Stimulated activated effector memory CD8-positive, alpha-beta T cell treated with anti-CD3 and anti-CD28 coated beads, Interleukin-12 subunit alpha, Interleukin-12 subunit beta, amount 100 ng/mL, for 72 hours (primary cell): ENCODE results near the gene MACO1.
"Not testable (repeated sequence)": the region's sequence is repeated elsewhere in the genome, so short reads cannot be mapped to it uniquely, and the experiment has no call there.

Experiments used
- ATAC-seq: fragments of 150-1000 bp; cut with Tn5 transposase; 2 replicates; pipeline ENCODE4 v1.10.0; 2021
- DNase-seq, 2 donors: peaks; one replicate each; pipeline ENCODE4 v3.0.0; 2021 to 2022; ENCODE audit warnings: low spot score in 2 of 2
- H3K27ac Mint-ChIP-seq: one replicate; pipeline ENCODE4 v1.8.0; 2022; ENCODE audit warnings: mild to moderate bottlenecking, mixed read lengths
- H3K36me3 Mint-ChIP-seq: one replicate; pipeline ENCODE4 v1.8.0; 2022; ENCODE audit warnings: mild to moderate bottlenecking, mixed read lengths
- H3K4me1 Mint-ChIP-seq: one replicate; pipeline ENCODE4 v1.8.0; 2022; ENCODE audit warnings: mixed read lengths
- H3K4me3 Mint-ChIP-seq: one replicate; pipeline ENCODE4 v1.8.0; 2022; ENCODE audit warnings: mild to moderate bottlenecking, mixed read lengths
- H3K9me3 Mint-ChIP-seq: one replicate; pipeline ENCODE4 v1.8.0; 2022; ENCODE audit warnings: mixed read lengths

Gene MACO1

GRCh38 chr1:25485536-25486411, 55.1 kb downstream of the MACO1 start:
- no peak overlapping the region for H3K4me3 Mint-ChIP-seq
- ATAC-seq: no peak
- peak overlapping the region; percentile 65 for H3K27ac Mint-ChIP-seq
- H3K9me3 Mint-ChIP-seq: no peaks in the 10 kb centered on the region
- no peaks in the 10 kb centered on the region for H3K4me1 Mint-ChIP-seq
- no peak for DNase-seq
- peaks cover 68% of the 10 kb centered on the region for H3K36me3 Mint-ChIP-seq

DNA sequence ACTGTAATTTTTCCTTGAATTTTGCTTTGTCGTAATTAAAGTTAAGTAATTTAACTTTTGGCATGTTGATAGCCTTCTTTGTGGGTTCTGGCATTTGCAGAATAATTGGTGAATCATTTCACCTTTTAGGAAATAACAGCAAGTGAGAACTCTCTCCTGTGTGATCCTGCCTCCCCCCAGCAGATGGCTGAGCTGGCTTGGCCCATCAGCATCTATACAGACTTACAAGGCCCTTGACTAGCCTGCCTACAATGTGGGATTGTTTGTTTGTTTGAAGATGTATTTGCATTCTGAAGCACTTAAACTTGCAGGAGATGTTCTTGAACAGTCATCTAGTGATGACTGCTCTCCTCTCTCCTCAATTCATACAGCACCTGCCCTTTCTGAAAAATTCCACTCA, 55.9 kb downstream of the MACO1 start:
- Mint-ChIP-seq H3K4me3 (no peak overlapping the region), H3K36me3 (peaks cover 76% of the 10 kb centered on the region), H3K4me1 (peaks cover under 1% of the 10 kb centered on the region), H3K27ac (no peak overlapping the region), H3K9me3 (no peaks in the 10 kb centered on the region)
- DNase-seq: peak in 1 of 2 donors; percentile 10
- ATAC-seq: no peak

DNA sequence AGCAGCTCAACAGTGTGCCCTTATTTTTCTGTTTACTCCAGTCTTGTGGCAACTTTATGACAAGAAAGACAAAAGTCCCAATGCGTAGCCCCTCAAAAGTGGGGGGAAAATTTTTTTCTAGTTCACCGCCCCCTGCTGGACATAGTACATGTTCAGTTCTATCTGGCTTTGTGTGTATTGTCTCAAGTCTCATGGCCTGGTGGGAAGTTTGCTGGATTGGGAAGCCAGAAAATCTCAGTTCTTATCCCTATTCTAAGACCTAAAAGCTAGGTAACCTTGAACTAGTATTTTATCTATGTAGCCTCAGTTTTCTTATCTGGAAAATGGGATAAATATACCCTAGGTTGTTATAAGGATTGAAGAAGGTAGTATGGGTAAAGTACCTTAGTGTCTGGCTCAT, 56.9 kb downstream of the MACO1 start:
- Mint-ChIP-seq H3K9me3 (no peaks in the 10 kb centered on the region), H3K4me3 (no peak overlapping the region), H3K36me3 (peaks cover 86% of the 10 kb centered on the region), H3K27ac (no peak overlapping the region), H3K4me1 (peaks cover 7% of the 10 kb centered on the region)
- DNase-seq (no peak), ATAC-seq (no peak)

DNA sequence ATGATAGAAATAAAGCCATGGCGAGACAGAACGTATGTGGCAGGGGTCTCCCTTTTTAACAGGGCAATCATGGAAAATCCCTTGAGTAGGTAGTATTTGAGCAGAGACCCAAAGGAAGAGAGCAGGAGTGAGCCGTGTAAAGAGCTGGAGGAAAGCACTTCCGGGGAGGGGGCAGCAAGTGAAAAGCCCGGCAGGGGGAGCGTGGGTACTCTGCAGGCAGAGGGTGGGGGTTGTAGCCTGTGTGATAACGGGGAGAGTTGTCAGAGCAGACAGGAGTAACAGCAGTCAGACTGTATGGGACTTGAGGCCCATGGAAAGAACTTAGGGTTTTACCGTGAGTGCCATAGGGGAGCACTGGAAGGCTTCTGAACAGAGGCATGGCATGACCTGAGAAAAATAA, 61.6 kb downstream of the MACO1 start:
- Mint-ChIP-seq H3K27ac (no peak overlapping the region), H3K4me3 (no peak overlapping the region), H3K9me3 (no peaks in the 10 kb centered on the region), H3K4me1 (peaks cover 7% of the 10 kb centered on the region), H3K36me3 (peaks cover 93% of the 10 kb centered on the region)
- DNase-seq (peak in 1 of 2 donors; percentile 25), ATAC-seq (no peak)

DNA sequence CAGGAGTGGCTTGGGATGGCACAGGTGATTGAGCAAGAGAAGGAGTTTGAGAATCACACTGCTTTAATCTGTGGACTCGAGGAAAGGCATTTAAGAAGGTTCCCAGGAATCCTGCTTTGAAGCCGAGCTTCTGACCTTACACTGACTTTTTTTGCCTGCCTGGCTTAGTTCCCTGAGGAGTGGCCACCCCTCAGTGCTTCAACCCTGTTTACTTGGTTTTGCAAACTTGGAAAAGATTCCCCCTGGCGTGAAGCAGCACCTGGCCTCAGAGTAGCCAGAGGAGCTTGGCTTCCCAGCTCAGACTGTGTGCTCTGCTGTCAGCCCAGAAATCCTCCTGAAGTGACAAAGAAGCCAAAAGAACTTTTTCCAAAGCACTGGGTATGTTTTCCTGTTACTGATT, 64.3 kb downstream of the MACO1 start:
- H3K36me3 Mint-ChIP-seq: peaks cover 99% of the 10 kb centered on the region
- H3K27ac Mint-ChIP-seq: peak overlapping the region; percentile 32
- H3K9me3 Mint-ChIP-seq: no peaks in the 10 kb centered on the region

DNA sequence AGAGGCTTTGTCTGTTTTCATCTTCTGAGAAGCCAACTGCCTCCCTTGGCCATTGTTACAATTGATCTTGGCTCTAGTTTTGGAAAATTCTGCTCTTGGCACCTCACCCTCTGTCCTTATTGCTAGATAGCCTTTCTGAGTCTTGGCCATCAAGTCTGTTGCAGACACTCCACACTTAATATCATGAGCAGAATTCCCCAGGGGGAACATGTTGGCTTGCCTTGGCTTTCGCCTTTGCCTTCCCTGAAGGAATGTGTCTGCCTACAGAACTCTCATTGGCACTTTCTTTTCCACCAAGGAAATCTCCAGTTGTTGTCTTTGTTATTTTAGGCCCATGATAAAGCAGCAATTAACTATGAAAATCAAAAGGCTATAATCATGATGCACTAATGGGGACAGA, 70.0 kb downstream of the MACO1 start:
- no peak for DNase-seq
- Mint-ChIP-seq H3K27ac (no peak overlapping the region), H3K4me1 (peaks cover 1% of the 10 kb centered on the region), H3K4me3 (no peak overlapping the region), H3K9me3 (no peaks in the 10 kb centered on the region), H3K36me3 (peaks cover 46% of the 10 kb centered on the region)
- ATAC-seq: no peak

More for the DNA sequence above, 64.3 kb downstream of the MACO1 start:
- Mint-ChIP-seq H3K4me1 (peaks cover 7% of the 10 kb centered on the region), H3K4me3 (no peak overlapping the region)
- DNase-seq: peak in 1 of 2 donors; percentile 35
- ATAC-seq: no peak

DNA sequence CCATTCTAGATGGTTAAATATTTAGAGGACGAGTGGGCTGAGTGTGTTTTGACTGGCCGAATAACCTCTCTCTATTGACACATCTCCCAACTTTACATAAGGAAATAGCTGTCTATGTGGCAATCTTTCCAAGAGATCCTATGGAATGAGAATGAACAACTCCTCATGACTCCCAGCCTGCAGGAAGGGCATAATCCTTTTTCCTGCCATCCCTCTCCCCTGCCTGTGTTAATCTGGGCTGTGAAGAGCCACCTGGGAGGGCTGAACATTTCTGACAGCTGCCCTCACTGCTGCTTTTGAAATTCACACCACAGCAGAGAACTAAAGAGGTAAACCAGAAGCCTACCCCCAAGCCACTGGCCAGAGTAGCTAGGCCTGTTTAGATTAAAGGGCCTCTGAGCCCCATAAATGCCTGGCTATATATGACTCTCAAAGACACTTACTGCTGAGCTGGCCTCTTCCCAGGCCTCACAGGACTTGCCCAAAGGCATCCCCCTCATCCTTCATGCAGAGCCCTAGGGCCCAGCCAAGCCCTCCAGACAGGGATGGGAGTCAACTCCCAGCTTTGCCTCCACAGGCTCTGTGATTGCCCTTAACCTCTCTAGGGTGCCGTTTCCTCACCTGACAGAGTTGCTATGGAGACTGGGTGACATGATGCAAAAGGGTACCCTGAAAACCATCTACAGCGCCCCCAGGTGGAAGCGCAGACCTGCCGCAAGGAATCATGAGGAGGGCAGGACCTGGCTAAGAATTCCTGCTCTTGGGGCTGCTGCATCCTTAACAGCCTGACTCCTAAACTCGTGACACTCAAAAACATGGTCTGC, 70.8 kb downstream of the MACO1 start:
- DNase-seq (no peak), ATAC-seq (peak; percentile 13)
- peaks cover 9% of the 10 kb centered on the region for H3K4me1 Mint-ChIP-seq
- no peak overlapping the region for H3K4me3 Mint-ChIP-seq
- no peak overlapping the region for H3K27ac Mint-ChIP-seq
- peaks cover 45% of the 10 kb centered on the region for H3K36me3 Mint-ChIP-seq
- H3K9me3 Mint-ChIP-seq: no peaks in the 10 kb centered on the region

- Mint-ChIP-seq H3K27ac (no peak overlapping the region), H3K4me1 (peaks cover 17% of the 10 kb centered on the region), H3K36me3 (peaks cover 31% of the 10 kb centered on the region), H3K4me3 (no peak overlapping the region), H3K9me3 (no peaks in the 10 kb centered on the region)
- ATAC-seq: no peak
- DNase-seq: no peak
Observed at GRCh38 chr1:25502957-25503356, 72.3 kb downstream of the MACO1 start.

- ATAC-seq (peak; percentile 83), DNase-seq (no peak)
- Mint-ChIP-seq H3K4me3 (no peak overlapping the region), H3K27ac (no peak overlapping the region), H3K9me3 (no peaks in the 10 kb centered on the region), H3K36me3 (peaks cover 23% of the 10 kb centered on the region), H3K4me1 (peaks cover 17% of the 10 kb centered on the region)
Observed at GRCh38 chr1:25503551-25504426, 73.1 kb downstream of the MACO1 start.

GRCh38 chr1:25504706-25505595, 74.3 kb downstream of the MACO1 start:
- ATAC-seq (no peak), DNase-seq (no peak)
- no peak overlapping the region for H3K27ac Mint-ChIP-seq
- H3K4me3 Mint-ChIP-seq: no peak overlapping the region
- peaks cover 12% of the 10 kb centered on the region for H3K36me3 Mint-ChIP-seq
- no peaks in the 10 kb centered on the region for H3K9me3 Mint-ChIP-seq
- H3K4me1 Mint-ChIP-seq: peaks cover 17% of the 10 kb centered on the region

- peaks cover 17% of the 10 kb centered on the region for H3K4me1 Mint-ChIP-seq
- ATAC-seq: no peak
Observed at GRCh38 chr1:25505656-25506385, 75.1 kb downstream of the MACO1 start.

GRCh38 chr1:25506566-25507463, 76.1 kb downstream of the MACO1 start:
- H3K9me3 Mint-ChIP-seq, ATAC-seq, DNase-seq, H3K36me3 Mint-ChIP-seq, H3K27ac Mint-ChIP-seq: not testable (repeated sequence)
- Mint-ChIP-seq H3K4me3 (peak overlapping the region; percentile 42), H3K4me1 (peaks cover 17% of the 10 kb centered on the region)

More at GRCh38 chr1:25505656-25506385, 75.1 kb downstream of the MACO1 start:
- peak overlapping the region; percentile 42 for H3K4me3 Mint-ChIP-seq
- no peaks in the 10 kb centered on the region for H3K9me3 Mint-ChIP-seq
- peaks cover 8% of the 10 kb centered on the region for H3K36me3 Mint-ChIP-seq
- no peak for DNase-seq
- H3K27ac Mint-ChIP-seq: no peak overlapping the region

- ATAC-seq: no peak
- Mint-ChIP-seq H3K4me1 (peaks cover 5% of the 10 kb centered on the region), H3K4me3 (no peak overlapping the region), H3K27ac (no peak overlapping the region), H3K9me3 (no peaks in the 10 kb centered on the region), H3K36me3 (no peaks in the 10 kb centered on the region)
- DNase-seq: no peak
Observed at GRCh38 chr1:25513666-25514065, 83.0 kb downstream of the MACO1 start.
